Measurements from ENCODE around the gene POLR3GL.

- TF ChIP-seq EZH2 (IDR thresholded peaks at IDR 0.05; ENCODE audit: low read depth) (no peak), CTCF (conservative IDR thresholded peaks at IDR 0.05) (no peak)
Measured at GRCh38 chr1:145959333-145959732, 5.2 kb upstream of the POLR3GL start.

Measured in PC-9 (cell line).